GM21423 (cell line): ENCODE results near the gene SMARCAL1.

Source experiments
- ATAC-seq: cut with Tn5 transposase; IDR thresholded peaks from one replicate; pipeline ENCODE4 v1.9.1; 2021; ENCODE audit warnings: mild to moderate bottlenecking, moderate library complexity; ENCODE audit not compliant: unreplicated experiment

SMARCAL1 gene

DNA sequence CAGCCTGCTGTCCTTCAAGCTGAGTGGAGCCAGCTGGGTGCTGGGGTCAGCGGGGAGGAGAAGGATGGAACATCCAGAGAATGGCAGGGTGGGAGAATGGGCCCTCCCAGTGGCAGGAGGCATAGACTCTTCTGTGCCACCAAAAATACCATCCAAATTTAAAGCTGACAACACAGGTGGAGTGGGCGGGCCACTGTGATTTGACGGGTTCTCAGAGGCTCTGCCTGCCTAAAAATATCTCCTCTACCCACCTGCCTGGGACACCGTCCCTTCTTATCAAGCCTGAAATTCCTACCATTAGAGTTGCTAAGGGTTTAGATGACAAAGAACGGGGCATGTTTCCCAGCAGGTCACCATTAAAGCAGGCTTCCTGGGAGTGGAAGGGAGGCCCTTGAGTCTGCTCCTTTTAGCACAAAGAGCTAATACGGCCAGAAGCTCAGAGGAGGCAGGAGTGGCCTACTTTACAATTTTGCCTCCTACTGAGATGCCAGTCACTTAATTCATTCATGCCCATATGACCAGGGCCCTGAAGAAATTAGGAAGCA, 20.2 kb upstream of the SMARCAL1 start:
- ATAC-seq, result no peak

GRCh38 chr2:216392945-216393840, 19.1 kb upstream of the SMARCAL1 start:
- ATAC-seq, result no peak

DNA sequence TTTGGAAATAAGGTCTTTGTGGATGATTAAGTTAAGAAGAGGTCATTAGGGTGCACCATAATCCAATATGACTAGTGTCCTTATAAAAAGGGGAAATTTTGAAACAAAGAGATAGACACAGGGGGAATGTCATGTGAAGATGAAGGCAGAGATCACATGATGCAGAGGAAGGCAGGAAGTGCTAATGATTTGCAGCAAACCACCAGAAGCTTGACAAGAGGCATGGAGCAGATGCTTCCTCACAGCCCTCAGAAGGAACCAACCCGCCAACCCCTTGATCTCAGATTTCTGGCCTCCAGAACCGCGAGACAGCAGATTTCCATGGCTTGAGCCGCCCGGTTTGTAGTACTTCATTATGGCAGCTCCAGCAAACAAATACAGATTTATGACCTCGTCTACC, 17.4 kb upstream of the SMARCAL1 start:
- no peak for ATAC-seq

DNA sequence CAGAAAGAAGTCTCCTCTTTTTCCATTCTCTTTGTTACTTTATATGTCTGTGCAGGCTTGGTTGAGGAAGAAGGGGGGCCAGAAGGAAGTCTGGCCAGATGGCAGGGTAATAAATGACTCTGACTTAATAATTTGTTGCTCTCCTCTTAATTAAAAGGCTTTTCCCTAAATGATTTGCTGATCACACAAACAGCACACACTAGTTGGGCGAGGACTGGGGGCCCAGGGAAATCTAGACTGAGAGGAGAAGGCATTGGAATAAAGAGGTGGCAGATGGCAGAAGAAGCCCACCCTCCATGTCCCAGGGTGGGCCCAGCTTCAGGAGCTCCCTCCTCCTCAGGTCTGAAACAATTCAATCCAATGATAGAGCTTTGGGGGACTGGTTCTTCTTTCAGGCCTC, 12.7 kb upstream of the SMARCAL1 start:
- no peak for ATAC-seq

GRCh38 chr2:216402751-216403150, 9.5 kb upstream of the SMARCAL1 start:
- ATAC-seq, result no peak

- no peak for ATAC-seq
Observed at GRCh38 chr2:216404010-216404618, 8.2 kb upstream of the SMARCAL1 start.

DNA sequence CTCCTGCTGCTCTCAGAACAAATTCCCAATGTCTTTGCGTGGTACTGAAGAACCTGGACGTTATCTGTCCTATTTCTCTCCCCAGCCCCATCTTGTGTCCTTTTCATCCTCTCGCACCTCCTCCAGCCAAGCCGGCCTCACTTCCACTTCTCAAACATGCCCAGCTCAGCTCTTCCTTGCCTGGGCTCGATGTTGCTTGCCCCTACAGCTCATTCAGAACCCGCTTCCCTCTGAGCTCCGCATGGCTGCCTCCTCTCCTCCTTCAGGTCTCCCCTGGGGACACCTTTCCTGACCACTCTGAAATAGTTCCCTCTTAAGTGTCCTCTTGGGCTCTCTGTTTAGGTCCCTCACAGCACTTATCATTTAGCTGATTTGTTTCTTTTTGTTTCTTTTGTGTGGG, 6.7 kb upstream of the SMARCAL1 start:
- ATAC-seq, result no peak

DNA sequence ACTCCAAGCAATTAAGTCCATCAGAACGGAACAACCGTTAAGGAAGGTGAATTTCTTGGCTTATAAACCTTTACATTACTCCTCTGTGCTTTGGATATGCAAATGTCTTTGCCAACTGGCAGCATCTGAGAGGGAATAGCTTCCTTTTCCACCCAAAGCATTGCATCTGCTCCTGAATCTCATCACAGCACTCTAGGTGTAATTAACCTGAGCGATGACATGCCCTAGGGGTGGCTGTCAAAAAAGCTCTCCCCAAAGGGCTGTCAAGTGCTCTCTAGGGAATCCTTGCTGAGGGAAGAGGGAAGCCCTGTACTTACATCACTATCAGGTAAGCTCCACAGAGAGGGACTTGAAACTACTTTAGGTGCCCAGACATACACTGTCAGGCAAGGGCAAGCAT, 5.5 kb upstream of the SMARCAL1 start:
- no peak for ATAC-seq

GRCh38 chr2:216408426-216409290, 3.6 kb upstream of the SMARCAL1 start:
- ATAC-seq, result no peak

- peak; percentile 24 for ATAC-seq
Observed at GRCh38 chr2:216410550-216410949, 1.7 kb upstream of the SMARCAL1 start.

- ATAC-seq, result no peak
Observed at GRCh38 chr2:216413882-216414281, 1.6 kb downstream of the SMARCAL1 start.

GRCh38 chr2:216414772-216415319, 2.6 kb downstream of the SMARCAL1 start:
- no peak for ATAC-seq

- ATAC-seq, result no peak
Observed at GRCh38 chr2:216415541-216415940, 3.3 kb downstream of the SMARCAL1 start.

DNA sequence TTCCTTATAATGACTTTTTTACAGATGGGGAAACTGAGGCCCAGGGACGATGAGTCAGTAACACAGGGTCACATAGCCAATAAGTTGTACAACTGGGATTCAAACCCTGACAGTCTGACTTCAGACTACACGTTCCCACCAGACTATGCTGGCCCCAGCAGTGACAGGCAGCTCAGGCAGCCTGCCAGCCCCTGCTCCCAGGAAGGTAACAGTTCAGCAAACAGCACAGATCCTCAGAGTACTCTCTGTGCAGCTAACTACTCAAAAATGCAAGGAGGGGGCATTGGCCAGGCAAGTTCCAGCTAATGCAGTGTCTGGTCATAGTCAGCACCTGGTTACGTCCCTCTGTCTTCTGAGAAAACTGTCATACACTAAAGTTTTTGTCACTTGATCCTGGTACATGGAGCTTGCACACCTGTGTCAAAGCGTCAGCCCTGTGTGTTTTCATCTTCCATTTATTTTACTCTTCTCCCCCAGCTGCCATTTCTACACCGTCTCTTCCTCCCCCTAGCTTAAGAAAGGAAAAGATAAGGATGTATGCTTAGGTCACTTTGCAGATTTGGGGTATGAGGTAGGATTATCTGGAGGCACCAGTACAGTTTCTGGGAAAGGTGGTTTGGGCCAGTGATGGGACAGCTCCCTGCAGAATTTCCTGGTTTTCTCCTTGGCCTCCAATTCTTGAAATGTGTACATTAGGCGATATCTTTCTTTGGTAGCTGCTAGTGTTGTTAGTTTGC, 4.5 kb downstream of the SMARCAL1 start:
- ATAC-seq, result no peak

DNA sequence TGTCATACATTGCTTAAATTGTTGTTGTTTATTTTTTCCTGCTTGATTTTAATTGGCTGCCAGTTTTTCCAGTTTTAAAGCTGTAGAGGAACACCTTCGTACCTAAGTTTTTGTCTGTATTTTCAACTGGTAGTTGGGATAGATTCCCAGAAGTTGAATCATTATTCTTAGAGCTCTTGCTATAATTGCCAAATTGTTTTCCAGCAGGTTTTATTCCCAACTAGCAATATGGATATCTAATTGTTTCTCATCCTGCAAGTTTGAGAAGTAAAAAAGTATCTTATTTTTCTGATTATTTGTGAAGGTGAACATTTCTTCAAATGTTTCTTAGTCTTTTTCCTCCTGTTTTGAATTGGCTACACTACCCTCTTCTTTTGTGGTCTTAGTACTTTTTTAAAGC, 6.7 kb downstream of the SMARCAL1 start:
- ATAC-seq, result no peak

DNA sequence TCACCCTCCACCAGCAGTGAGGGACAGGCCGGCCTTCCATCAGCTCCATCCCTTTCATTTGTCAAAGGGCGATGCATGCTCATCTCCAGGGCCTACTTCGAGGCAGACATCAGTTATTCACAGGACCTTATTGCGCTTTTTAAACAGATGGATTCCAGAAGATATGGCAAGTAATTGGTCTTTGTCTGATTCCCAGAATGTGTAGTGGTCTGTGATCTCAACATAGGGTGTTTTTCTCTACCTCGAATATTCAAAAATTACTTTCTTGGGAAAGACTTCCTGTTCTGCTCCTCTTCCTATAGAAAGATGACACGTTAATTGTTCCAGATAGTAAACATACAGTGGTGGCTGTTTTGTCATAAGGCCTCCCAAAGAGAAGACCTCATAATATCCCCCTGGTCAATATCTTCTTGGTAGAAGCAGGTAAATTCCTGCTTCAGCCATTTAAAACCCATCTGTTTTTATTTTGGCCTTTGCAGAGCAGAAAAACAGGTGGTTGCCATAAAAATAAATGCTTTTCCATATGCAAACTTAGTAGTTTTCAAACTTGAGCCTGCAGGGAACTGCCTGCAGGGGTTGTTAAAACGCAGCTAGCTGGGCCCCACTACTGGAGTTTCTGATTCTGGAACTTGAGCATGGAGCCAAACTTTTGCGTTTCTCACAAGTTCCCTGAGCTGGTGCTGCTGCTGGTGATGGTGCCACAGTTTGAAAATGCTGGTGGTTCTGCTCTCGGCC, 8.2 kb downstream of the SMARCAL1 start:
- ATAC-seq, result no peak

DNA sequence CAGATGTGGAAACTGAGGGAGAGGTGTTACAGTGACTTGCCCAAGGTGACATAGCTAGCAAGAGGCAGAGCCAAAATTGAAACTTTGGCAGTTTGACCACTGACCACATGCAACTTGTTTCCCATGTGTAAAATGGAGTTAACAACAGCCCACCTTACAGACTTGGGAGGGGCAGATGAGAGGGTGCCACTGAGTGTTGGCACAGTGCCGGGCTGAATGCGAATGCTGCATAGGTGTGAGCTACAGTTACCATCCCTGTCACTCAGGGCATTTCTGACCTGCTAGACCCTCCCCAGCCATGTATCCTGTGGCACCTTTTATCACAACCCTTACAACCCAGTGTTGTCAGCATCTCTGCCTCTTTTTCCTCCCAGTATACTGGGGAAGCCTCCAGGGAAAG, 10.8 kb downstream of the SMARCAL1 start:
- ATAC-seq, result no peak

- no peak for ATAC-seq
Observed at GRCh38 chr2:216424274-216424673, 12.0 kb downstream of the SMARCAL1 start.

DNA sequence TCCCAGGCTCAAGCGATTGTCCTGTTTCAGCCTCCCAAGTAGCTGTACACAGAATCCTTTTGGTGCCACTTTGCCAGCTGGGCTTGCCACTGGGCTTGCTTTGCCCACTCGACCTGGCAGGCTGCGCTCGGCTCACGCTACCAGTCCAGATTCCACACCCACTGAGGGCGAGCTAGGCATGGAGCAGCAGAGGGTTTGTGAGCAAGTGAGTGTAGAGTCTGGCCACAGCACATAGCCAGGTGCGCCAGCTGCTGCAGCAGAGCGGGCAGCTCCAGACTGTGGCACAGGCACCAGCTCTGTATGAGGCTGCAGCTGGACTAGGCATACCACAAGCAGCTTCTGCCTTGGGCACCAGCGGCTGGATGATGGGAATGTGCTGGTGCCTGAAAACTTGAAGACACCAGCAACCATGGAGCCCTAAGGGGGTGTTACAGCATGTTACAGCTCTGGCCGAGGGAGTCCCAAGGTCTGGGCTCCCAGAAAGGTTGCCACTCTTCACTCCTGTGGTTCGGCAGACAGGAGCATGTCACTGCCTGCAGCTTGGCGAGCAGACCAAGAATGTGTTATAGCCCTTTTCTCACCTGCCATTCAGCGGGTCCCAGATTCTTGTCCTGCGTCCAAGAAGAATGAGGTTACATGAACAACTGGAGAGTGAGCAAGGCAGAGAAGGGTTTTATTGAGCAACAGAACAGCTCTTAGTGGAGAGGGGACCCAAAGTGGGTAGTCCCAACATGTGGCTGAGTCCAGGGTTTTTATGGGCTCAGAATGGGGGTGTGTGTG, 12.9 kb downstream of the SMARCAL1 start:
- no peak for ATAC-seq
